Neural progenitor cell (in vitro differentiated cells): ENCODE results near the gene CEP89.

ENCODE experiments used
- CTCF ChIP-seq: fragments of 200-600 bp; sonication (generic); IDR thresholded peaks from 2 replicates; pipeline ENCODE4 v1.5.1; 2017; ENCODE audit warnings: antibody characterized with exemption, mild to moderate bottlenecking
- EZH2phosphoT487 ChIP-seq: fragments of 200-600 bp; sonication (generic); IDR thresholded peaks from 2 replicates; pipeline ENCODE4 v1.6.1; 2017; ENCODE audit warnings: antibody characterized with exemption

- TF ChIP-seq CTCF (no peak), EZH2phosphoT487 (no peak)
These were observed 654 bp downstream of the CEP89 start for GRCh38 chr19:32971012-32971595.
